BJ (cell line): ENCODE results near the gene WFDC6. TPM values are rescaled to one million over a fixed set of nuclear protein-coding genes. Genes with fewer than 3 reads are reported as not detected.

Experiments
- CTCF ChIA-PET: fragments of 350-600 bp; formaldehyde crosslinking; extraction: SDS; loops from one replicate; lab custom pipeline; 2021; ENCODE audit warnings: antibody characterized with exemption, inconsistent platforms; lab: Yijun Ruan, JAX
- POLR2A ChIA-PET: fragments of 300-600 bp; sonication (Branson Sonifier 250); formaldehyde crosslinking; extraction: SDS; loops from one replicate; lab custom pipeline; 2021; ENCODE audit warnings: antibody characterized with exemption; lab: Charles Lee
- DNase-seq: peaks from one replicate; pipeline ENCODE4 v3.0.0-alpha.2; 2011; ENCODE audit warnings: low read depth
- H3K27me3 ChIP-seq: 2 replicates; pipeline ENCODE4 v1.6.0; 2011; ENCODE audit warnings: low read length; ENCODE audit not compliant: control insufficient read depth, insufficient read depth
- H3K36me3 ChIP-seq: 2 replicates; pipeline ENCODE4 v1.5.1; 2011; ENCODE audit warnings: low read length; ENCODE audit not compliant: control insufficient read depth, insufficient read depth
- H3K4me3 ChIP-seq: 2 replicates; pipeline ENCODE4 v1.5.1; 2011; ENCODE audit warnings: low read depth, mild to moderate bottlenecking, control low read depth, low read length
- CTCF ChIP-seq: IDR thresholded peaks from 2 replicates; pipeline ENCODE4 v1.5.1; 2011; ENCODE audit warnings: low read depth, mild to moderate bottlenecking, control low read depth, inconsistent platforms, low read length, moderate library complexity; ENCODE audit not compliant: insufficient read depth
- polyA plus RNA-seq: library from polyadenylated mRNA; depleted of rRNA; stranded (reverse); fragments of >200 nt; gene quantifications from 2 replicates; pipeline ENCODE4 v1.2.3, GENCODE V29; 2011; rRNA removed
- small RNA-seq: library from RNA; depleted of rRNA; stranded (forward); fragments of <200 nt; gene quantifications from one replicate; pipeline ENCODE3, GENCODE V24; 2012; ENCODE audit warnings: low replicate concordance, low read depth; ENCODE audit not compliant: insufficient read length

The WFDC6 gene
- polyA plus RNA-seq, 1 experiment = not detected

- Histone ChIP-seq H3K36me3 (no peaks in the 10 kb centered on the region), H3K27me3 (peaks cover 9% of the 10 kb centered on the region), H3K4me3 (no peak overlapping the region)
- ChIA-PET CTCF (no interaction called here), POLR2A (no interaction called here)
- no peak for DNase-seq
- TF ChIP-seq CTCF = no peak
Measured at GRCh38 chr20:45489083-45489531, 50.2 kb downstream of the WFDC6 start.

GRCh38 chr20:45487231-45487635 lies 52.0 kb downstream of the WFDC6 start:
- no peak for TF ChIP-seq CTCF
- POLR2A ChIA-PET = no interaction called here
- Histone ChIP-seq H3K4me3 (no peak overlapping the region), H3K36me3 (no peaks in the 10 kb centered on the region), H3K27me3 (peaks cover 9% of the 10 kb centered on the region)
- CTCF ChIA-PET = no interaction called here
- DNase-seq = no peak

- TF ChIP-seq CTCF = no peak
- H3K27me3 ChIP-seq = peaks cover 9% of the 10 kb centered on the region
- H3K4me3 ChIP-seq = no peak overlapping the region
- ChIA-PET CTCF (interaction anchor here (1.2 to 1.6 kb wide), 2 partner anchors 33 to 49 kb away, joined by 3 to 4 read pairs; no protein-coding TSS in a partner anchor), POLR2A (no interaction called here)
- DNase-seq = no peak
- no peaks in the 10 kb centered on the region for H3K36me3 ChIP-seq
Measured at GRCh38 chr20:45485388-45485787, 53.9 kb downstream of the WFDC6 start.

GRCh38 chr20:45484676-45485075 lies 54.6 kb downstream of the WFDC6 start:
- TF ChIP-seq CTCF = no peak
- ChIA-PET CTCF (interaction anchor here (1.4 to 1.6 kb wide), 2 partner anchors 32 to 34 kb away, joined by 3 to 4 read pairs; no protein-coding TSS in a partner anchor), POLR2A (no interaction called here)
- H3K36me3 ChIP-seq = no peaks in the 10 kb centered on the region
- H3K27me3 ChIP-seq = peaks cover 9% of the 10 kb centered on the region
- DNase-seq = no peak
- H3K4me3 ChIP-seq = no peak overlapping the region

Small RNAs within 50 kb of the gene (small RNA-seq; reads per million reads assigned to genes)
- gene AL031663.1 (not detected), gene HSPD1P21 (not detected), gene RNA5SP485 (not detected)

Other genes with a start within 250 kb of the WFDC6 start
- gene RBPJL, start 232.6 kb downstream of the WFDC6 start, polyA plus RNA-seq = not detected in 2 replicates
- gene MATN4, start 231.2 kb downstream of the WFDC6 start, polyA plus RNA-seq = 0.05 and 0.06 TPM in 2 replicates
- gene SDC4, start 191.1 kb downstream of the WFDC6 start, polyA plus RNA-seq = 147 and 153 TPM in 2 replicates
- gene SYS1, start 176.3 kb downstream of the WFDC6 start, polyA plus RNA-seq = 38.8 and 71.4 TPM in 2 replicates
- gene TP53TG5, start 161.2 kb downstream of the WFDC6 start, polyA plus RNA-seq = not detected in 2 replicates
- 69.4 and 77.0 TPM in 2 replicates for gene DBNDD2, start 131.2 kb downstream of the WFDC6 start, polyA plus RNA-seq
- 135 and 236 TPM in 2 replicates for gene PIGT, start 123.3 kb downstream of the WFDC6 start, polyA plus RNA-seq
- not detected in 2 replicates for gene WFDC2, start 69.7 kb downstream of the WFDC6 start, polyA plus RNA-seq
- not detected in 2 replicates for gene SPINT3, start 23.9 kb downstream of the WFDC6 start, polyA plus RNA-seq
- not detected in 2 replicates for gene EPPIN, start 7.9 kb upstream of the WFDC6 start, polyA plus RNA-seq
- not detected in 2 replicates for gene WFDC8, start 39.8 kb upstream of the WFDC6 start, polyA plus RNA-seq
- not detected in 2 replicates for gene WFDC10A, start 90.3 kb upstream of the WFDC6 start, polyA plus RNA-seq
- gene WFDC9, start 91.8 kb upstream of the WFDC6 start, polyA plus RNA-seq = not detected in 2 replicates
- gene WFDC11, start 130.8 kb upstream of the WFDC6 start, polyA plus RNA-seq = not detected in 2 replicates
- gene WFDC13, start 162.6 kb upstream of the WFDC6 start, polyA plus RNA-seq = not detected in 2 replicates
- not detected in 2 replicates for gene WFDC10B, start 165.5 kb upstream of the WFDC6 start, polyA plus RNA-seq
- gene SPINT4, start 182.9 kb upstream of the WFDC6 start, polyA plus RNA-seq = not detected in 2 replicates